Endometrial microvascular endothelial cells (primary cell): ENCODE measurements around the gene PLA2G2F. TPM values are rescaled to one million over a fixed set of nuclear protein-coding genes. Genes with fewer than 3 reads are reported as not detected.

Source experiments
- in situ Hi-C: cut with HindIII; loops from 2 replicates; pipeline ENCODE4 v1.10.0; 2017; ENCODE audit warnings: low sequenced_read_pairs, low pct_unique_long_range_greater_than_20kb; ENCODE audit errors: inconsistent ontology term
- total RNA-seq: library from RNA; depleted of rRNA; stranded (reverse); fragments of >200 nt; gene quantifications from one replicate; pipeline ENCODE4 v1.2.3, GENCODE V29; 2015; ENCODE audit errors: inconsistent ontology term

Gene PLA2G2F, protein sequence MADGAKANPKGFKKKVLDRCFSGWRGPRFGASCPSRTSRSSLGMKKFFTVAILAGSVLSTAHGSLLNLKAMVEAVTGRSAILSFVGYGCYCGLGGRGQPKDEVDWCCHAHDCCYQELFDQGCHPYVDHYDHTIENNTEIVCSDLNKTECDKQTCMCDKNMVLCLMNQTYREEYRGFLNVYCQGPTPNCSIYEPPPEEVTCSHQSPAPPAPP
- total RNA-seq = not detected

GRCh38 chr1:20138961-20139550 lies at the start of gene PLA2G2F:
PLA2G2F (plus strand) TSS chr1:20139323; CDS start chr1:20139428, 105 bp downstream.
- in situ Hi-C loops = no loop called here

DNA sequence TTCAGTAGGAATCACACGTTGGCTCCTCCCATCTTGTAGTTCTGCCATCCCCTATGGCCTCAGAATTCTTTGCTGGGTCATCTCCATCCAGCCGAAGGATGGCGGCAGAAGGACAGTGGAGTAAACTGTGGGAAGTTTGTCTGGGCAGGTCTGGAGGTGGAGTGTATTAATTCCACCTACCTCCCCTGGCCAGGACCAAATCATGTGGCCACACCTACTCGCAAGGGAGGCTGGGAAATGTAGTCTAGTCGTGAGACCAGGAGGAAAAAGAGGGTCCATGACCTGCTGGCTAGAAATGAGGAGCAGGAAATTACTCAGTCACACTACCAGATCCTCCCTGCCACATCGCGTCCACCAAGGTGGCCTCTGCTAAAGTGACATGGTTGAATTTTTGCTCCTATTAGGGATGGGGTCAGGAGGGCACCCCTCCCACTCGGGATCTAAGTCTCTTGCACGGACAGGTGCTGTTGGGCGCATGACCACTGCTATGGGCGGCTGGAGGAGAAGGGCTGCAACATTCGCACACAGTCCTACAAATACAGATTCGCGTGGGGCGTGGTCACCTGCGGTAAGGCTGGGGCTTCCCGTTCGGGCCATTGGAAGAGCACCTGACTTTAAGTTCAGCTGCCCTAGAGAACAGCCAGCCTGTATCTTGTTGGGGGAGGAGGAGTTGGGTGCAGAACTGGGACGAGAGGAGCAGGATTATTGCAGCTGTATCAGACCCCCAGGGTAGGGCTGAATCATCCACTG lies 49.6 kb upstream of the PLA2G2F start:
- in situ Hi-C loops = no loop called here

DNA sequence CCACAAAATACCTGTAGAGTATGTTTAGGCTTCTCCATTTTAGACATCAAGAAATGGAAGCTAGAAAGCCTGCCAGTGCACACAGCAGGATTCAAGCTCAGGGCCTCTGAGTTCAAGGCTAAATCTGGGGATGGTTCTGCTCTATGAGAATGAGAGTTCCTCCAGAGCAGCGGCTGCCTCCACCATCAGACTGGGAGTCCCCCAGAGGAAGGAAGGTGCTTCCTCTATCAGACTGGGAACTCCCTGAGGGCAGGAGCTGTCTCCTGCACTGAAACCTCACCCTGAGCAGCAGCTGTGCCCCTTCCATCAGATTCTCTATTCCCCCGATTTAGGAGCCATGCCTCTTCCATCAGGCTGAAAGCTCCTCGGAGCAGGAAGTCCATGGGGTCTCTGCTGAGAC lies 49.0 kb upstream of the PLA2G2F start:
- in situ Hi-C loops = no loop called here

- in situ Hi-C loops = no loop called here
Measured at GRCh38 chr1:20090641-20091040, 48.5 kb upstream of the PLA2G2F start.

- in situ Hi-C loops = no loop called here
Measured at GRCh38 chr1:20093303-20093702, 45.8 kb upstream of the PLA2G2F start.

DNA sequence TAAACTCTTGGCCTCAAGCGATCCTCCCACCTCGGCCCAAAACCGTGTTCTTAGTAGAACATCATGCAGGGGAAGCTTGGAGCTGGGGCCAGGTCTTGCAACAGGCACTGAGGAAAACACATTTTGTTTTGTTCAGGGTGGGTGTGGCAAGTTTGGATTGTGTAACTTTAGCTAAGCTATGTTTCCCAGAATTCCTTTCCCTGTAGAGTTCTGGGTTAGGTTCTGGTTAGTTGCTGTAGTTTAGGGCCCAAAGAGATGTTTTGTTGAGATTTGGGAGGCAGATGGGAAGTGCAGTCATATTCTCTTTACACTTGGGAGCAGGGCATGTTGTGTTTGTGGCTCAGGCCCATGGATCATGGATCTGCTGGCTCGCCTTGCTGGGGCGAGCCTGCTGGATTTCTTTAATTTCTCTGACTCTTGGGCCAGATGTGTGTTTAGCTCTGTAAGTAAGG lies 45.2 kb upstream of the PLA2G2F start:
- in situ Hi-C loops = no loop called here

DNA sequence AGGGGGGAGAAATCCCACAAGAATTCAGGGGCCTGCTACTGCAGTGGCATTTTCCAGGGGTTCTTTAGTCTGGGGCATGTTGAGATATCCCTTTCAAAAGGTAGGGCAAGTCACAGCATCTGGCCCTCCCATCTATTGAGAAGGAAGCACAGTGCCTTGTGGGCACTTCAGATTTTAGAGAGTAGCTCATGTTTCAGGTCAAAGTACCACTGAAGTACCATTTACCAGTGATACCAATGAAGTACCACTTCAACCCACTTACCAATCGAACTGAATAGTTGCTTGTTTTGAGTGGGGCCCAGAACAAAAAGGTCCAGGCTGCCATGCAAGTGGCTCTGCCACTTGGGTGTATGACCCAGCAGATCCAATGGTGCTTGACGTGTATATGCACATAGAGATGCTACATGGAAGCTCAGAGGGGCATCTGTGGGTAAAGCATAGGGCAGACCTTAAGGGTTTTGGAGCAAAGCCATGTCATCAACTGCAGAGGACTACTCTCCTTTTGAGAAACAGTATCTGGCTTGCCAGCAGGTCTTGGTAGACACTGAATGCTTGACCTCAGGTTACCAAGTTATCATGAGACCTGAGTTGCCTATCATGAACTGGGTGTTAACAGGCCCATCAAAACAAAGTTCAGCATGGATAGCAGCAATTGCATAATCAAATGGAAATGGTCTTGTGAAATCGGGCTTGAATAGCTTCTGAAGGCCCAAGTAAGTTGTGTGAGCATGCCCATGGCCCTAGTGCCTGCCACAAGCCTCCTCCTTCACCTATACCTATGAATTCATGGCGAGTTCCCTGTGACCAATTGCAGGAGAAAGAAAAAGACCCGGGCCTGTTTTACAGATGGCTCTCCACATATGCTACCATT lies 43.3 kb upstream of the PLA2G2F start:
- in situ Hi-C loops = no loop called here

- in situ Hi-C loops = no loop called here
Measured at GRCh38 chr1:20096840-20097447, 42.2 kb upstream of the PLA2G2F start.

DNA sequence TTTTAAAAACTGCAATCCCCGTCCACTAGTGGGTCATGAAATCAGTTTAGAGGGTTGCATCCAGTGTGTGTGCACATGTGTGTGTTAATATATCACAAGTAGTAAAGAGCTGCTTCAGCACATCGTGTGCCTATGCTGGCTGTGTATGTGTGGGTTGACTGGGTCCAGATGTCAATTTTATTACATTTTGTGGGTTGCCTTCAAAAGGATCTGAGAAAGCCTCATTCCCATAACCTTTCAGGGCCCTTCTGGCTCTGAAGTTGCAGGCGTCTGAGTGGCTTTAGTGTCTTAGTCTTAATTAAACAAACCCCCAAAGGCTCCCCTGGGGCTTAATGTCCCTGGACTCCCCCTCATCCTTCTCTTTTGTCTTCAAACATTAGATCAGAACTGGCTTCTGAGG lies 39.6 kb upstream of the PLA2G2F start:
- in situ Hi-C loops = no loop called here

DNA sequence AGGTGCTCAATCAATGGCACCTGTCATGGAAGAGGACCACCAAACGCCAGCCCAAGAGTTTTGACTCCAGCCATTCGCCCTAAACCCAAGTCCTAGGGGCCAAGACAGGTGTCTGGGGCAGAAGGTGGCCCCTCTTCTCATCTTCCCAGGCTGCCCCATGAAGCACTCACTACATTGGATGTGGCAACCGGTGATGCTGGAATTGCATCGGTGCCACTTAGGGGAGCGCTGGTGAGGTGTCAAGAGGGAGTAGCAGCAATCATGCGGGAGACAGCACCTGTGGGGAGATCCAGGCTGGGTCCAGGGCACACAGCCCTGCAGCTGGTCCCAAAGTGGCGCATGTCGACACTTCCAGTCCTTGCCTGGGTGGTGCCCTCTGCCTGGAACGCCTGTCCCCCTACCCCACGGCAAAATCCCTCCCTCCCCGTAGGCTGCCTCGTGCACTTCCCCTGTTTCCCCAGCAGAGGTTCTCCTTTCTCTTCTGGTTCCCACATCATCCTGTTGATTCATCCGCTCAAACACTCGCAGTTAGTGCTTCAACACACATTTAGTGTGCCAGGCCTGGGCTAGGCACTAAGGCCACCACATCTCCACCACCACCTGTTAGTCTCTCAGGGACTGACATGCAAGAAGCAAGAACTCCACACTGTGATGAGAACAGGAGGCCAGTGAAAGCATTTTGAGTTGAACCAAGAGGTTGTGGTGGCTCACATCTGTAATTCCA lies 38.3 kb upstream of the PLA2G2F start:
- in situ Hi-C loops = no loop called here

GRCh38 chr1:20102875-20103274 lies 36.2 kb upstream of the PLA2G2F start:
- in situ Hi-C loops = no loop called here

GRCh38 chr1:20105856-20106255 lies 33.3 kb upstream of the PLA2G2F start:
- in situ Hi-C loops = no loop called here

DNA sequence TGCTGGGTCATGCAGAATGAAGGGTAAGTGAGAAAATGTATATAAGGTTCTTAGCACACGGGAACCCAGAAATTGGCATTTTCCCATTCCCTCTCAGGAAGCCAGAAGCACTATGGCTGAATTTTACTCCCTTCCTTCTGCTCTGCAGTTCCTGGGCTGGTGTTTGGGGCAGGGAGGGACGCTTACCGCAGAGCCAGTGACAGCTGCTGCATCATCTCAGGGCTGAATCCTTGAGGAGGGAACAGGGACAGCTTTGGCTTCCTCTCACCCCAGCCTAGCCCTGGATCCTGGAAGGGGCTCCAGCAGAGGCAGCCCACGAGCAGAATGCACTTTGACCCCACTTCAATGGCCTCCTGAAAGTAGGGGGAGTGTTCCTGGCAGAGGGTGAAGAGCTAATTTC lies 31.8 kb upstream of the PLA2G2F start:
- in situ Hi-C loops = no loop called here

- in situ Hi-C loops = no loop called here
Measured at GRCh38 chr1:20107796-20108195, 31.3 kb upstream of the PLA2G2F start.

GRCh38 chr1:20108366-20109123 lies 30.6 kb upstream of the PLA2G2F start:
- in situ Hi-C loops = no loop called here

- in situ Hi-C loops = no loop called here
Measured at GRCh38 chr1:20109223-20109856, 29.8 kb upstream of the PLA2G2F start.

DNA sequence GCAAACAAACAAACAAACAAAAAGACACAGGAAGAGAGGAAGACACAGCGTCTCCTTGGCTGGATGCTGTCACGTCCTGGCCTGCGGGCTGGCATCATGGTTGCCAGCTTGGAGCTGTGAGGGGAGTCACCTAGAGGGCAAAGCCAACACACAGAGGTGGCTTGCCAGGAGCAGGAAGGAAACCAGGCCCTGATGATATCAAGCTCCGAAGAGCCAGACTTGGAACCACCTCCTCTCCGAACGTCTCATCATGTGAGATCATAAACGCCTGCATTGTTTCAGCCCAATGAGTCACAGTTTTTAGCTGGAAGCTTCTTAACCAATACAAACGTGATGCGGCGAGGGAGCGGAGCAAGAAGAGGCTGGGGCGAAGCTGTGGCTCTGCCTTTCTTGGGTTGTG lies 28.4 kb upstream of the PLA2G2F start:
- in situ Hi-C loops = no loop called here
